ENCODE data around the gene RAD52.

RAD52 gene

DNA sequence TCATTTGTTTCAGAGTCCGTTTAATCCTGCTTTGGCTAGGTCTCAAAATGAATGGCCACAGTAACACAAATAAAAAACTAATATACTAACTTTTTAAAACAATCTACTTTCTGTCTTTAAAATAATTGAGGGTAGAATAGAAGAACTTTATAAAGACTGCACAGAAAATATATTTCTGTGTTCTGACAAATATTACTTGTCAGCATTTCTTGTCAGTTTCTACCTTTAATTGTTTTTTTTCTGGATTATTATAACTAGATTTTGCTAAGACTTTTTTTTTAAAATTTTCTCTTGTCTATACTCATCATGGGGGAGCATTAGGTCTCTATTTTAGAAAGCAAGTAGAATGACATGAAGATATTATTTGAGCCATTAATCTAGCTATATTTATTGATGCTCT, 86.2 kb downstream of the RAD52 start:
- DNase-seq: no peak

GRCh38 chr12:862303-862911, 87.1 kb downstream of the RAD52 start:
- DNase-seq: no peak
